Eye (tissue), 1 donor: ENCODE results near the gene CD300LG.
"Not testable (repeated sequence)": the region's sequence is repeated elsewhere in the genome, so short reads cannot be mapped to it uniquely, and the experiment has no call there.

Experiments used
- DNase-seq: peaks from one replicate; pipeline ENCODE4 v3.0.0-alpha.2; 2015

CD300LG gene

DNA sequence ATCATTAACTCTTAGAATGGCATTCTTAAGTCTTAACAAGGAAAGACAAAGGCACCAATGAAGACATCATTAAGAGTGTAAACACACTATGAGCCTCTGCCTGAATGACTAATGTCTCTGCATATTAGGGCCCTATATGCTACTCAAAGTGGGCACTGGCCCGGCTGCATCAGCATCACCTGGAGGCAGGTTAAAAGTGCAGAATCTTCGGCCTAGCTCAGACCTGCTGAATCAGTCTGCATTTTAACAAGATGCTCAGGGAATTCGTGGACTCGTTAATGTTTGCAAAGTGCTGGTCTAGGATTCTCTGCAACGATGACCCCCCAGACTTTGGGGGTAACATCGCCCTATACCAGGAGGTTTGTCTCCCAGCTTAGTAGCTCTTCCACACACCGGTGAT, 20.8 kb upstream of the CD300LG start:
- DNase-seq: no peak

GRCh38 chr17:43827596-43827995, 19.4 kb upstream of the CD300LG start:
- no peak for DNase-seq

- DNase-seq: no peak
Observed at GRCh38 chr17:43829738-43830137, 17.2 kb upstream of the CD300LG start.

- no peak for DNase-seq
Observed at GRCh38 chr17:43830510-43831140, 16.4 kb upstream of the CD300LG start.

GRCh38 chr17:43831633-43832032, 15.3 kb upstream of the CD300LG start:
- no peak for DNase-seq

DNA sequence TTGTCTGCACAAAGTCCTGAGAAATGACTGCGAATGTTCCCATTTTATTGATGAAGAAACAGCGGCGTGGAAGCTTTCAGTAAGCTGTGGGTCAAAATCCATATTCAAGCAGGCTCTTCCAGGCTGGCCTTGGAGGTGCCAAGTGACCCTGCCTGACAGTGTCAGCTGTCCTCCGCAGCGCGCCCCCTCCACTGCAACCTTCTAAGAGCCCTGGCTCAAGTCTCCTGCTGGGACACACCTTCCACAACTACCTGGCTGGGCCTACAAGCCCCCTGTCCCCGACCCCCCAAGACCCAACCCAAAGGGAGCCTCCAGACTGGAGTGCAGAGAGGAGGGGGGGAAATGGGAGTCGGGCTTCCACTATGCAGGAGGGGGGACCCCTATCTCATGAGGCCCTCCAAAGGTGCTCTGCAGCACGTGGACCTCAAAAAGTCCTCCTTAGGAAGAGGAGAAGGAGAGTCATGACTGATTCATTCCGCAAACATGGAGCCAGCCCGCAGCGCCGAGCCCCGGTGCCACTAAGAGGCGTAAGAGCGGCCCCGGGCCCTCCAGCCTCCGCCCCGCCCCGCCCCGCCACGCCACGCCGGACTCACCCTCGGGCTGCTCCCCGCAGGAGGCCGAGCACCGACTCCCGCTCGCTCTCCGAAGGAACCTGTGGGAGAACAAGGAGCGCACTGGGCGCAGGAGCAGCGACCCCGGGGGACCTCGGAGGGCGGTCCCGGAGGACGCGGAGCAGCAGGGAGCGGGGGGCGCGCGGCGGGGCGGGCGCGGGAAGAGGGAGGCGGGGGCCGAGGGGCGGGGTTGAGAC, 14.6 kb upstream of the CD300LG start:
- DNase-seq: peak; percentile 74

GRCh38 chr17:43832976-43833829, 13.8 kb upstream of the CD300LG start, which contains the start of gene MPP3:
TSS of gene MPP3 (minus strand) at chr17:43833146. CDS start at chr17:43831906, 1,240 bp downstream.
- peak; percentile 89 for DNase-seq

DNA sequence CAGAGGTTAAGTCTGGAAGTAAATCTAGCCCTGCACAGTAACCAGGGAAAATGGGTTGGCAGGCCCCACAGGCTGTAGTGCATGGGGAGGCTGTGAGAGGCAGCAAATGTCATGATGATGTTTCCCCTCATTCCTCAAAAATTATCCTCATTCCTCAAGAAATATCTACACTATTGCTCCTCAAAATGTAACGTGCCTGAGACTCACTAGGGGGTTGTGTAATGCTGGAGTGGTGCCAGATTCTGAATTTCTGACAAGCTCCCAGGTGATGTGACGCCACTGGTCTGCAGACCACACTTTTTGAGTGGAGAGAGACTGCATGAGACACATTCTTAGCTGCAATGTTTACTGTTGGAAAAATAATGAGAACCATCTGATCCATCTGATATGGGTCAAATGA, 12.9 kb upstream of the CD300LG start:
- DNase-seq: peak; percentile 19

DNA sequence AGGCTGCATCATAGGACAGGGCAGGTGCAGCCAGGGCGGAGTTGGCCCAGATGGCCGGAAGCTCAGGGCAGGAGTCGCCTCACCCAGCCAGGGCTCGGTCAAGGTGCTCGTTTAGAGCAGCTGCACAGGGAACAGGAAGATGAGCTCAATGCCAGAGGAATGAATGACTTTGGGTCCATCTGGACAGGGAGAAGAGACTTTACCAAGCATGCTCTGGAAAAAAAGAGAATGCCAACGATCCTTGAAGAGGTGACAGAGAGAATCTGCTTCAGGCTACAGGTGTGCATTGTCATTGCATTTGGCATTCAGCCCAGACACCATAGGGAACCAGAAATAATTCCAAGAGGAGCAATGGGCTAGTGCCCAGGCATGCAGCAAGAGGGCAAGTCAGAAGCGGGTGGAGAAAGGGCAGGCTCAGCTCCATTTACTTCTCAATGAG, 7.3 kb upstream of the CD300LG start:
- no peak for DNase-seq

DNA sequence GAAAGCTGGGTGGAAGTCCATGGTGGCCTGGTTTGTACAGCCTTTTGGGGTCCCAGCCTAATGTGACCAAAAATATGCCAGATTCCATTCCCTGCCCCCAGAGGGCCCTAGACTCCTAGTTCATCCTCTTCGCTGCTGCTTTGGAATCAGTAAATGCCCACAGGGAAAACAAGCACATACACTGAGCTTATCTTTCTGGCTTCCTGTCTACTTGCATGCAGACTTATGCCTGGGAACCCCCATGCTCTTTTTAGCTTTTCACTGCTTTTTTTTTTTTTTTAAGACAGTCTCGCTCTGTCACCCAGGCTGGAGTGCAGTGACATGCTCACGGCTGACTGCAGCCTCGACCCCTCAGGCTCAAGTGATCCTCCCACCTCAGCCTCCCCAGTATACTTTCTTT, 6.2 kb upstream of the CD300LG start:
- DNase-seq: peak; percentile 20

GRCh38 chr17:43841282-43841681, 5.7 kb upstream of the CD300LG start:
- no peak for DNase-seq

DNA sequence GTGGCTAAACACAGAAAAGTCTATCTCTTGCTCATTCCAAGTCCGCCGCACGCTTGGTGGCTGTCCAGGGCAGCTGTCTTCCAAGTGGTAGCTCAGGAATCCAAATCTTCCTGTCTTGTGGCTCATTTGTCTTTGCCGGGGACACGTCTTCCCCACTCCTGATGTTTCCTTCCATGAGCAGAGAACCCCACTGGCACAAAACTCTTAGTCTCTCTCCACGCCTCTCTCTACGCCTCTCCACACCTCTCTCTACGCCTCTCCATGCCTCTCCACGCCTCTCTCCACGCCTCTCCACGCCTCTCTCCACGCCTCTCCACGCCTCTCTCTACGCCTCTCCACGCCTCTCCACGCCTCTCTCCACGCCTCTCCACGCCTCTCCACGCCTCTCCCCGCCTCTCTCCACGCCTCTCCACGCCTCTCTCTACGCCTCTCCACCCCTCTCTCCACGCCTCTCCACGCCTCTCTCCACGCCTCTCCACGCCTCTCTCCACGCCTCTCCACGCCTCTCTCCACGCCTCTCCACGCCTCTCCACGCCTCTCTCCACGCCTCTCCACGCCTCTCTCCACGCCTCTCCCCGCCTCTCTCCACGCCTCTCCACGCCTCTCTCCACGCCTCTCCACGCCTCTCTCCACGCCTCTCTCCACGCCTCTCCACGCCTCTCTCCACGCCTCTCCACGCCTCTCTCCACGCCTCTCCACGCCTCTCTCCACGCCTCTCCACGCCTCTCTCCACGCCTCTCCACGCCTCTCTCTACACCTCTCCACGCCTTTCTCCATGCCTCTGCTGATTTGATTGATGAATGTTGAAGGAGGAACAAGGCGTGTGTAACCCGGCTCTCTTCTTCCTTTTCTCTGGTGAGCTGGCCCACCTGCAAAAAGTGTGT, 4.6 kb upstream of the CD300LG start:
- not testable (repeated sequence) for DNase-seq

GRCh38 chr17:43842975-43843325, 4.0 kb upstream of the CD300LG start:
- no peak for DNase-seq

GRCh38 chr17:43844241-43844640, 2.7 kb upstream of the CD300LG start:
- DNase-seq: no peak

- no peak for DNase-seq
Observed at GRCh38 chr17:43845766-43846165, 1.2 kb upstream of the CD300LG start.

GRCh38 chr17:43846221-43846712, 709 bp upstream of the CD300LG start:
- peak; percentile 85 for DNase-seq

- no peak for DNase-seq
Observed at GRCh38 chr17:43848601-43849000, 1.6 kb downstream of the CD300LG start.

DNA sequence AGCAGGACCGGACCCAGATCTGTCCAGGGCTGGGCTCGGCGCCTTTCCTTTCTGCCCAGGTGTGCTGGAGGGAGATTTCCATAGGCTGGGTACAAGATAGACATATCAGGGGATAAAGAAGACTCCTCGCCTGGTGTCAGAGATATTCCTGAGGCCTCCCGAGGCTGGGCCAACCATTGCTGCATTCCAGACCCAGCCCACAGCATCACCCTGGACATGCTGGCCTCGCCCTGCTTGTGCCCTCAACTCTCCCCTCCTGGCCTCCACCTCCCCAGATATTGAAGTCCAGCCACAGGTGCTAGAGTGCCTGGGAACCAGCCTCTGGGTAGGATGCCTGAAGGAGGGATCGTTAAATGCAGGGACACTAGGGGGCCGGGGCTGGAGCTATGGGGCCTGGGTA, 2.1 kb downstream of the CD300LG start:
- no peak for DNase-seq

DNA sequence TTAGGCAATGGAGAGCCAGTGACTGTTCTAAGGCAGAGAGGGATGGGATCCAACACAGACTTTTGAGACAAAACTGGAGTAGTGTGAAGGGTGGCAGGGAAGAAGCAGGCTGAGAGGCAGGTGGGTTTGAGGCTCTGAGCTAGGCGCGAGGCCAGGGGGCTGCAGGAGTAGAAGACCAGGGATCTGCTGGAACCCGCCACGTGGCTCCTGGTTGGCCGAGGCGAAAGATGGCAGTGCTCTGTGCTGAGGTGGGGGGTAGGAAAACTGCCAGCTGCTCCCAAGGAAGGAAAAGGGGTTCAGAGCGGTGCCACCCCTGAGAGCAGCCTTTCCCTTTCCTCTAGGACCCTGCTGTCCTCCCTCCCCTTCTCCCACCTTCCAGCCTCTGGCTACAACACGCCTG, 5.6 kb downstream of the CD300LG start:
- DNase-seq: no peak

DNA sequence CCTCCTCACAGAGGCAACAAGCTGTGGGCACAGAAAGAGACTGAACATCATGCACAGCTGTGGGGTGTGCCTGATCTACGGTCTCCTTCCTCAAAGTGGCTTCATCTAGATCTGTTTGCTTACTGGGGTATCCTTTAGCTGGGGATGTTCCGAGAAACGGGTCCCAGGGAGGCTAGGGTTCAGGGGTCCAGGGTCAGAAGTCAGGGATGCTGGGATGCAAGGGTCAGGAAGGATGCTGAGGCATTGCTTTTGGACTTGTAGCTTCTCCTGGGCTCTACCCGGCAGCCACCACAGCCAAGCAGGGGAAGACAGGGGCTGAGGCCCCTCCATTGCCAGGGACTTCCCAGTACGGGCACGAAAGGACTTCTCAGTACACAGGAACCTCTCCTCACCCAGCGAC, 6.6 kb downstream of the CD300LG start:
- no peak for DNase-seq

DNA sequence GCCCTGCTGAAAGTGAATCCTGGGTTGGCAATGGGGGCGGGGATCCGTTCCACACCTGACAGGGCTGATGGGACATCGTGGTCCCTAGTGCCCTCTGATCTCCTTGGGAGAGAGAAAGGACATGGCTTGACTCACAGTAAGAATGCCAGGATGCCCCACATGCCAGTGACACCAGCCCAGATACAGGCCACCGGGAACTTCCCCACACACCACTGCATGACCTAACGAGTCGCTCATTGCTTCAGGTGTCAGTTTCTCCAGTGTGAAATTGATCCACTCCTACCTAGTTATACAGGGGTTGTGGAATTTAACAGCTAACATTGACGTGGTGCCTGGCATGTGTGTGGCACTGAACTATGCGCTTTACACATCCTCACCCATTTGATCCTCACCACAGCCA, 7.5 kb downstream of the CD300LG start:
- DNase-seq: no peak

- DNase-seq: no peak
Observed at GRCh38 chr17:43855061-43855460, 8.1 kb downstream of the CD300LG start.
